Adrenal gland (tissue), 12 donors: ENCODE results near the gene CNIH2. TPM values are rescaled to one million over a fixed set of nuclear protein-coding genes. Genes with fewer than 3 reads are reported as not detected.

Source experiments
- DNase-seq, 7 donors: peaks; one replicate each; pipeline ENCODE4 v3.0.0-alpha.2; 2019 to 2020
- H3K27ac ChIP-seq, 5 donors: fragments of 200-600 bp; sonication (generic) in 4 of 5; 1 replicate in 3 of 5; 2 replicates in 2 of 5; pipeline versions ENCODE4 v1.5.1 to v1.8.0; 2016 to 2020; ENCODE audit warnings: mild to moderate bottlenecking in 1 of 5
- H3K27me3 ChIP-seq: fragments of 200-600 bp; 2 replicates; pipeline ENCODE4 v1.8.0; 2021
- H3K36me3 ChIP-seq, 2 donors: fragments of 200-600 bp; replicated peaks in 1 of 2; 1 replicate in 1 of 2; 2 replicates in 1 of 2; pipeline versions ENCODE4 v1.5.1 to v1.8.0; 2018 to 2022
- H3K4me1 ChIP-seq, 2 donors: fragments of 200-600 bp; replicated peaks in 1 of 2; 1 replicate in 1 of 2; 2 replicates in 1 of 2; pipeline versions ENCODE4 v1.5.1 to v1.8.0; 2018 to 2021
- H3K4me3 ChIP-seq, 4 donors: fragments of 200-600 bp; sonication (generic) in 3 of 4; one replicate each; pipeline ENCODE4 v1.5.1; 2016 to 2018
- H3K9me3 ChIP-seq, 3 donors: fragments of 200-600 bp; sonication (generic) in 1 of 3; replicated peaks in 1 of 3; 1 replicate in 2 of 3; 2 replicates in 1 of 3; pipeline versions ENCODE4 v1.5.1 to v1.8.0; 2016 to 2021
- POLR2A ChIP-seq, 2 donors: fragments of 450-650 bp; IDR thresholded peaks; one replicate each; pipeline ENCODE4 v1.6.1; 2017; ENCODE audit warnings: antibody characterized with exemption in 2 of 2, mild to moderate bottlenecking in 2 of 2, moderate library complexity in 1 of 2
- WGBS, 4 donors: extraction: QIAGEN DNeasy Blood & Tissue Kit in 2 of 4; methylation state at CpG; one replicate each; pipeline versions ENCODE4 v1.1.5 to v1.1.7; 2013 to 2017; 5-methylcytosine and 5-hydroxymethylcytosine counted together
- intact Hi-C, 2 donors: fragments of 100-400 bp; cut with DNase I; formaldehyde crosslinking; loops; one replicate each; pipeline versions ENCODE4 v1.14.1 to v1.15.0; 2022 to 2023
- polyA plus RNA-seq, 3 donors: library from polyadenylated mRNA; stranded (reverse); fragments of 200-250 nt in 2 of 3; fragments of 350-450 nt in 1 of 3; fragmentation: Illumina TruSeq in 1 of 3; extraction: RNeasy Lipid Tissue Mini Kit (QIAGEN cat#74804) in 1 of 3; gene quantifications; one replicate each; pipeline ENCODE4 v1.2.3, GENCODE V29; 2013 to 2014
- total RNA-seq, 9 donors: library from RNA; depleted of rRNA in 4 of 9; stranded (reverse); fragments of >200 nt in 4 of 9; fragments of 120-200 nt in 1 of 9; fragmentation: NEBNext Ultra II Directional in 1 of 9; extraction: Animal tissue kit (Norgen Biotek cat#: 25700) in 1 of 9; gene quantifications; one replicate each; pipeline versions ENCODE4 v1.1.0 to v1.2.4, GENCODE V29; 2013 to 2023
- TF ChIP-seq, protein P1 (sequence below), 6 experiments: fragments of 450-650 bp in 4 of 6; fragments of 200-600 bp in 2 of 6; sonication (generic) in 1 of 6; IDR thresholded peaks; 1 replicate in 5 of 6; 2 replicates in 1 of 6; pipeline versions ENCODE4 v1.5.1 to v1.8.0; 2016 to 2021; ENCODE audit warnings: antibody characterized with exemption in 6 of 6, mild to moderate bottlenecking in 2 of 6, moderate library complexity in 1 of 6
- donor health status: healthy with polysubstance abuse.
- donor health status: Bipolar disorder and iron deficiency.
- donor health status: DM: yes; HTN: yes; CAD: no.
- donor health status: DM: no; HTN: no; CAD: no.
- donor health status: DM: no; HTN: no; CAD: no.
- donor health status: DM: yes; HTN: yes; CAD: no.

The CNIH2 gene
- total and polyA plus RNA-seq, 12 donors: 0.55 to 13.4 (median 2.9) TPM; not detected in 2

DNA sequence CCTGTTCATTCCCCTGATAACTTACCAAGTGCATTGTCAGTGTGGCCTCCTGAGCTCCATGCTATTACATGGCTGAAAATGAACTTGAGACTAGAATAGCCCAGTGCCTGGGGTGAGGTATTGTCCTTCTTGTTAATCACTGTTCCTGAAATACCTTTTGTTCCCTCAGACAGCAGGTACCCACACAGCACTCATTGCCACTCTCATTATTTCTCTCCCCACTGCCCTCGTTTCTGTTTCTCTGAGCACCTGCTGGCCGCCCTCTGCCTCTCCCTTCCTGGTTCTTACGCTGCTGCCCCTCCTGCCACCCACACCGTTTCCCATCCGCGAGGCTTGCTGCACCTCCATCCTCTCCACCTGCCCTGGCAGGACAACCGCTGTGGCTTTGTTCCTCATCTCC, 46.4 kb upstream of the CNIH2 start:
- H3K36me3 ChIP-seq: peaks cover 0 to 54% of the 10 kb centered on the region in 2 donors

DNA sequence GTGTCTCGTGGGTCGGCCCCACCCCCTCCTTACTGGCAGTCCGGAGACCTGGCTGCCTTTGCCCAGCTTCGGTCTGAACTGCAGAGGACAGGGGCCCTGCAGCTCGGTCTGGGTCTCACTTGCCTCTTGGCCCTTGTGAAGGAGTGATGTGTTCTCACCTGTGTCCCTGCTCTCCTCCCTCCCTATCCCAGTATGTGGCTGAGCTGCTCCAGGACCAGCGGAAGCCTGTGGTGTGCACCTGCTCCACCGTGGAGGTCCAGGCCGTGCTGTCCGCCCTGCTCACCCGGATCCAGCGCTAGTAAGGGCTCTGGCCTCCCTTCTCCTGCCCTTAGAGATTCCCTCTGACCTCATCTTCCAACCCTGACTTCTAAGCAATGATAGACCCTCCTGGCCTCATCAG, 45.2 kb upstream of the CNIH2 start:
- no peak for DNase-seq
- TF ChIP-seq POLR2A (IDR thresholded peaks at IDR 0.05): no peak
- TF ChIP-seq, protein P1, sequence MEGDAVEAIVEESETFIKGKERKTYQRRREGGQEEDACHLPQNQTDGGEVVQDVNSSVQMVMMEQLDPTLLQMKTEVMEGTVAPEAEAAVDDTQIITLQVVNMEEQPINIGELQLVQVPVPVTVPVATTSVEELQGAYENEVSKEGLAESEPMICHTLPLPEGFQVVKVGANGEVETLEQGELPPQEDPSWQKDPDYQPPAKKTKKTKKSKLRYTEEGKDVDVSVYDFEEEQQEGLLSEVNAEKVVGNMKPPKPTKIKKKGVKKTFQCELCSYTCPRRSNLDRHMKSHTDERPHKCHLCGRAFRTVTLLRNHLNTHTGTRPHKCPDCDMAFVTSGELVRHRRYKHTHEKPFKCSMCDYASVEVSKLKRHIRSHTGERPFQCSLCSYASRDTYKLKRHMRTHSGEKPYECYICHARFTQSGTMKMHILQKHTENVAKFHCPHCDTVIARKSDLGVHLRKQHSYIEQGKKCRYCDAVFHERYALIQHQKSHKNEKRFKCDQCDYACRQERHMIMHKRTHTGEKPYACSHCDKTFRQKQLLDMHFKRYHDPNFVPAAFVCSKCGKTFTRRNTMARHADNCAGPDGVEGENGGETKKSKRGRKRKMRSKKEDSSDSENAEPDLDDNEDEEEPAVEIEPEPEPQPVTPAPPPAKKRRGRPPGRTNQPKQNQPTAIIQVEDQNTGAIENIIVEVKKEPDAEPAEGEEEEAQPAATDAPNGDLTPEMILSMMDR (IDR thresholded peaks at IDR 0.05): no peak
- no peak overlapping the region for H3K4me3 ChIP-seq
- H3K9me3 ChIP-seq: no peaks in the 10 kb centered on the region
- H3K36me3 ChIP-seq: peaks cover 0 to 48% of the 10 kb centered on the region in 2 donors
- no peaks in the 10 kb centered on the region for H3K4me1 ChIP-seq
- no peaks in the 10 kb centered on the region for H3K27me3 ChIP-seq
- no peak overlapping the region for H3K27ac ChIP-seq
- WGBS, 4 donors: 91 to 94% (median 92%) methylated on average over 9 to 11 of the region's 11 CpGs
- intact Hi-C loops: no loop called here

More for the DNA sequence above, 46.4 kb upstream of the CNIH2 start:
- Histone ChIP-seq H3K4me3 (no peak overlapping the region), H3K27me3 (no peaks in the 10 kb centered on the region), H3K27ac (no peak overlapping the region), H3K9me3 (no peaks in the 10 kb centered on the region), H3K4me1 (no peaks in the 10 kb centered on the region)
- intact Hi-C loops: no loop called here
- no peak for DNase-seq
- WGBS, 4 donors: 89 to 95% (median 92%) methylated on average over 7 of the region's 7 CpGs
- TF ChIP-seq, protein P1 (IDR thresholded peaks at IDR 0.05): no peak
- no peak for TF ChIP-seq POLR2A (IDR thresholded peaks at IDR 0.05)

DNA sequence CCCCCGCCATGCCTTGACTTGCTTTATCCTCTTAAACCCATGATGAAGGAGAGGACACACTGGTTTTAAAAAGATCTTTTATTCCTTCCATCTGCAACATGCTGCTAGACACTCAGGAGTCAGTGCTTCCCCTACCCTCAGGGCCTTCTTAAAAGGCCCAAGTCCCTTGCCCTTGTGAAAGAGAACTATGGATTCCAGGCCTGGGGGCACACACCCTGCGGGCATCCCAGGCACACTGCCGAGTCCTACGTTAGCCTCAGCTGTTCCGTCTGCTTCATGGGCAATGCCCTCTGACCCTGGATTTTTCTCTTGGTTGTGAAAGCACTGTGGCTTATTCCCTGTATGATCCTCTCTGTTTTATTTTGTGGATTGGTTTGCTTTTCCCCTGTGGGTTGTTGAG, 44.7 kb upstream of the CNIH2 start:
- Histone ChIP-seq H3K4me1 (no peaks in the 10 kb centered on the region), H3K9me3 (no peaks in the 10 kb centered on the region), H3K36me3 (peaks cover 0 to 46% of the 10 kb centered on the region in 2 donors), H3K27ac (no peak overlapping the region), H3K27me3 (no peaks in the 10 kb centered on the region), H3K4me3 (no peak overlapping the region)
- intact Hi-C loops: no loop called here
- TF ChIP-seq, protein P1 (IDR thresholded peaks at IDR 0.05): no peak
- no peak for TF ChIP-seq POLR2A (IDR thresholded peaks at IDR 0.05)
- no peak for DNase-seq
- 89 to 96% (median 94%) methylated on average over 5 of the region's 5 CpGs for WGBS, 4 donors

DNA sequence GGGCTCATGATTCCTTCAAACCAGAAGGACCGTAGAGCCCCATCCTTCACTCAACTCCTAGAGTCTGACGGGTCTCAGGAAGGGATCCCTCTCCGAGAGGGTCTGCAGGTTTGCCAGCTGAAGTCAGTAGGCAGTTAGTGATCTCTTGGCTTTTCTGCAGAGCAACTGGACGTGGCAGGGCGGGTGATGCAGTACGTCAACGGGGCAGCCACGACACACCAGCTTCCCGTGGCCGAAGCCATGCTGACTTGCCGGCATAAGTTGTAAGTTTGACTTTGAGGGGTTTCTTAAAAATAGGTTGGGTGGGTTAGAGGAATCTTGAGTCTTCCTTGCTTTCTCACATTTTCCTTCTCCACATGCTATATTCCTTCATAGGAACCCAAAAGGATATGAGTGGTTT, 42.8 kb upstream of the CNIH2 start:
- WGBS, 4 donors: 85 to 96% (median 93%) methylated on average over 11 of the region's 11 CpGs
- intact Hi-C loops: no loop called here
- H3K27ac ChIP-seq: no peak overlapping the region
- H3K4me3 ChIP-seq: no peak overlapping the region
- DNase-seq: no peak
- TF ChIP-seq POLR2A (IDR thresholded peaks at IDR 0.05): no peak
- TF ChIP-seq, protein P1 (IDR thresholded peaks at IDR 0.05): no peak
- no peaks in the 10 kb centered on the region for H3K9me3 ChIP-seq
- peaks cover 0 to 62% of the 10 kb centered on the region in 2 donors for H3K36me3 ChIP-seq
- no peaks in the 10 kb centered on the region for H3K4me1 ChIP-seq
- H3K27me3 ChIP-seq: no peaks in the 10 kb centered on the region
